ENCODE measurements around the gene CDK12. TPM values are rescaled to one million over a fixed set of nuclear protein-coding genes. Genes with fewer than 3 reads are reported as not detected.
"Not testable (repeated sequence)": the region's sequence is repeated elsewhere in the genome, so short reads cannot be mapped to it uniquely, and the experiment has no call there.

Gene CDK12
- total RNA-seq, 1 experiment from 2014 or later = 31.1 TPM

- H3K36me3 ChIP-seq (replicated peaks; ENCODE audit: control insufficient read depth, insufficient read depth, low read length) = peaks cover 19% of the 10 kb centered on the region
- no peaks in the 10 kb centered on the region for H3K27me3 ChIP-seq (ENCODE audit: control insufficient read depth, insufficient read depth, low read length)
- DNase-seq = no peak
- H3K4me3 ChIP-seq (ENCODE audit: insufficient read depth, low read depth, low read length) = no peak overlapping the region
Measured at GRCh38 chr17:39529455-39529854, 68.2 kb downstream of the CDK12 start.

DNA sequence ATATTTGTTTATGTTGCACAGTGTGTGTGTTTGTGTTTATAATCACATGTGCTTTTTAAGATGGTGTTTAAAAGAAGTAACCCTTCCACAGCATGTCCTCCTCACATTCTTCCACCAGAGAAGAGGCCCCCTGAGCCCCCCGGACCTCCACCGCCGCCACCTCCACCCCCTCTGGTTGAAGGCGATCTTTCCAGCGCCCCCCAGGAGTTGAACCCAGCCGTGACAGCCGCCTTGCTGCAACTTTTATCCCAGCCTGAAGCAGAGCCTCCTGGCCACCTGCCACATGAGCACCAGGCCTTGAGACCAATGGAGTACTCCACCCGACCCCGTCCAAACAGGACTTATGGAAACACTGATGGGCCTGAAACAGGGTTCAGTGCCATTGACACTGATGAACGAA lies 69.2 kb downstream of the CDK12 start:
- DNase-seq = no peak
- Histone ChIP-seq H3K36me3 (replicated peaks; ENCODE audit: control insufficient read depth, insufficient read depth, low read length) (peaks cover 15% of the 10 kb centered on the region), H3K27me3 (ENCODE audit: control insufficient read depth, insufficient read depth, low read length) (no peaks in the 10 kb centered on the region), H3K4me3 (ENCODE audit: insufficient read depth, low read depth, low read length) (no peak overlapping the region)

DNA sequence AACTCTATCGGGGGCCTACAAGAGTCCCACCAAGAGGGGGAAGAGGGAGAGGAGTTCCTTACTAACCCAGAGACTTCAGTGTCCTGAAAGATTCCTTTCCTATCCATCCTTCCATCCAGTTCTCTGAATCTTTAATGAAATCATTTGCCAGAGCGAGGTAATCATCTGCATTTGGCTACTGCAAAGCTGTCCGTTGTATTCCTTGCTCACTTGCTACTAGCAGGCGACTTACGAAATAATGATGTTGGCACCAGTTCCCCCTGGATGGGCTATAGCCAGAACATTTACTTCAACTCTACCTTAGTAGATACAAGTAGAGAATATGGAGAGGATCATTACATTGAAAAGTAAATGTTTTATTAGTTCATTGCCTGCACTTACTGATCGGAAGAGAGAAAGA lies 70.0 kb downstream of the CDK12 start:
- H3K36me3 ChIP-seq (replicated peaks; ENCODE audit: control insufficient read depth, insufficient read depth, low read length) = peaks cover 9% of the 10 kb centered on the region
- no peak for DNase-seq
- no peaks in the 10 kb centered on the region for H3K27me3 ChIP-seq (ENCODE audit: control insufficient read depth, insufficient read depth, low read length)
- no peak overlapping the region for H3K4me3 ChIP-seq (ENCODE audit: insufficient read depth, low read depth, low read length)

- Histone ChIP-seq H3K27me3 (ENCODE audit: control insufficient read depth, insufficient read depth, low read length) (no peaks in the 10 kb centered on the region), H3K36me3 (replicated peaks; ENCODE audit: control insufficient read depth, insufficient read depth, low read length) (peaks cover 7% of the 10 kb centered on the region; the same call in 1 of the 2 replicates), H3K4me3 (ENCODE audit: insufficient read depth, low read depth, low read length) (no peak overlapping the region)
- no peak for DNase-seq
Measured at GRCh38 chr17:39533891-39534290, 72.6 kb downstream of the CDK12 start.

- no peak for DNase-seq
- Histone ChIP-seq H3K27me3 (ENCODE audit: control insufficient read depth, insufficient read depth, low read length) (no peaks in the 10 kb centered on the region), H3K4me3 (ENCODE audit: insufficient read depth, low read depth, low read length) (no peak overlapping the region), H3K36me3 (replicated peaks; ENCODE audit: control insufficient read depth, insufficient read depth, low read length) (peaks cover 6% of the 10 kb centered on the region; the same call in 1 of the 2 replicates)
Measured at GRCh38 chr17:39534768-39535405, 73.6 kb downstream of the CDK12 start.

GRCh38 chr17:39536468-39536867 lies 75.2 kb downstream of the CDK12 start:
- Histone ChIP-seq H3K4me3 (ENCODE audit: insufficient read depth, low read depth, low read length) (no peak overlapping the region), H3K27me3 (ENCODE audit: control insufficient read depth, insufficient read depth, low read length) (no peaks in the 10 kb centered on the region), H3K36me3 (replicated peaks; ENCODE audit: control insufficient read depth, insufficient read depth, low read length) (no peaks in the 10 kb centered on the region; the same call in 1 of the 2 replicates)
- DNase-seq = no peak

- H3K27me3 ChIP-seq (ENCODE audit: control insufficient read depth, insufficient read depth, low read length); H3K4me3 ChIP-seq (ENCODE audit: insufficient read depth, low read depth, low read length); DNase-seq; H3K36me3 ChIP-seq (replicated peaks; ENCODE audit: control insufficient read depth, insufficient read depth, low read length): not testable (repeated sequence)
Measured at GRCh38 chr17:39537364-39537763, 76.1 kb downstream of the CDK12 start.

- no peak overlapping the region for H3K4me3 ChIP-seq (ENCODE audit: insufficient read depth, low read depth, low read length)
- no peak for DNase-seq
Measured at GRCh38 chr17:39538866-39539265, 77.6 kb downstream of the CDK12 start.

DNA sequence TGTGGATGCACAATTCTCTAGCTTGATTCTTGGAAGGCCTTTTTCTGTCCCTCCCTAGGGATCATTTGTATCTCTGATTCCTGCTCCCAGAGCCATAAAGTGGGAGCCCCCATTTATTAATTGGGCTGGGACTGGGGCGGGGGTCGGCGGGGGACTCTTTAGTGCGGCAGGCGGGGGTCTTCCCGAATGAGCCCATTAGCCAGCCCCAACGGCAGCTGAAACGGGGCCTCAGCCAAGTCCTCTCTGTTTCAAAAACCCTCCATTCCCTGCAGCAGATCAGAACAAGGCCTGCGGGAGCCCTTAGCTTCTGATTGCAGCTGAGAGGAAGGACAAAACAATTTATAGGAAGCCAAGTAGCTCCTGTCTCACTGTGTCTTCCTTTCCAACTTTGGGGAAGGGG lies 79.3 kb downstream of the CDK12 start:
- H3K36me3 ChIP-seq (replicated peaks; ENCODE audit: control insufficient read depth, insufficient read depth, low read length) = no peaks in the 10 kb centered on the region
- DNase-seq = no peak
- H3K27me3 ChIP-seq (ENCODE audit: control insufficient read depth, insufficient read depth, low read length) = no peaks in the 10 kb centered on the region
- no peak overlapping the region for H3K4me3 ChIP-seq (ENCODE audit: insufficient read depth, low read depth, low read length)

More at GRCh38 chr17:39538866-39539265, 77.6 kb downstream of the CDK12 start:
- H3K27me3 ChIP-seq (ENCODE audit: control insufficient read depth, insufficient read depth, low read length) = no peaks in the 10 kb centered on the region
- no peaks in the 10 kb centered on the region for H3K36me3 ChIP-seq (replicated peaks; ENCODE audit: control insufficient read depth, insufficient read depth, low read length)

GRCh38 chr17:39541652-39542051 lies 80.4 kb downstream of the CDK12 start:
- Histone ChIP-seq H3K27me3 (ENCODE audit: control insufficient read depth, insufficient read depth, low read length) (no peaks in the 10 kb centered on the region), H3K36me3 (replicated peaks; ENCODE audit: control insufficient read depth, insufficient read depth, low read length) (no peaks in the 10 kb centered on the region; the same call in 1 of the 2 replicates), H3K4me3 (ENCODE audit: insufficient read depth, low read depth, low read length) (no peak overlapping the region)
- DNase-seq = no peak

GRCh38 chr17:39543176-39543575 lies 81.9 kb downstream of the CDK12 start:
- H3K4me3 ChIP-seq (ENCODE audit: insufficient read depth, low read depth, low read length) = no peak overlapping the region
- no peaks in the 10 kb centered on the region for H3K27me3 ChIP-seq (ENCODE audit: control insufficient read depth, insufficient read depth, low read length)
- DNase-seq = no peak
- peaks cover 1% of the 10 kb centered on the region; the same call in 1 of the 2 replicates for H3K36me3 ChIP-seq (replicated peaks; ENCODE audit: control insufficient read depth, insufficient read depth, low read length)

DNA sequence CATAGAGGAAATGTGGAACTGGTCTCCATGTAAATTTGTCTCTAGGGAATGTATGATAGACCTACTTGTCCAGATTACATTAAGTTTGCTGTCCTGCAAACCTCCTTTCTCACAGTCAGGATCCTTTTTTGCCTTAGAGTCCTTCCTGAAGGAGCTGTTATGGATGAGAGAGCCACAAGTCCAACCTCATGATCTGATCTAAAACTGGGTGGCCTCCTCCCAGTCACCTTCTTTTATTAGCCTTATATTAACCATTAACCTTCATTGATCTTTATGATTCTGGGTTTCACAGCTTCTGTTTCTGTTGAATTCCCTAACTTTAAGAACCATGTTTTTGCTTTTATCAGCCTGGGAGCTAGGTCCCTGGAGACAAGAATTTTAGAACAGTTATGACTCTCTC lies 82.4 kb downstream of the CDK12 start:
- H3K36me3 ChIP-seq (replicated peaks; ENCODE audit: control insufficient read depth, insufficient read depth, low read length) = peaks cover 1% of the 10 kb centered on the region; the same call in 1 of the 2 replicates
- no peak for DNase-seq
- no peaks in the 10 kb centered on the region for H3K27me3 ChIP-seq (ENCODE audit: control insufficient read depth, insufficient read depth, low read length)
- H3K4me3 ChIP-seq (ENCODE audit: insufficient read depth, low read depth, low read length) = no peak overlapping the region

DNA sequence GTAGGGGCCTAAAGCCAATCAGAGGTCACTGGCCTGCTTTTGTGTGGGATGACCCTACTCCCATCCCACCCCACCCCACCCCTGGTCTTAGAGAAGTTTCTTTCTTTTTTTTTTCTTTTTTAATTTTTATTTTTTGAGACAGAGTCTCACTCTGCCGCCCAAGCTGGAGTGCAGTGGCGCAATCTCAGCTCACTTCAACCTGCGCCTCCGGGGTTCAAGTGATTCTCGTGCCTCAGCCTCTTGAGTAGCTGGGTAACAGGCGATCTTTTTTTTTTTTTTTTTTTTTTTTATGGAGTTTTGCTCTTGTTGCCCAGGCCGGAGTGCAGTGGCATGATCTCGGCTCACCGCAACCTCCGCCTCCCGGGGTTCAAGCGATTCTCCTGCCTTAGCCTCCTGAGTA lies 83.1 kb downstream of the CDK12 start:
- H3K27me3 ChIP-seq (ENCODE audit: control insufficient read depth, insufficient read depth, low read length); H3K36me3 ChIP-seq (replicated peaks; ENCODE audit: control insufficient read depth, insufficient read depth, low read length); DNase-seq; H3K4me3 ChIP-seq (ENCODE audit: insufficient read depth, low read depth, low read length): not testable (repeated sequence)

- Histone ChIP-seq H3K4me3 (ENCODE audit: insufficient read depth, low read depth, low read length) (no peak overlapping the region), H3K36me3 (replicated peaks; ENCODE audit: control insufficient read depth, insufficient read depth, low read length) (peaks cover 1% of the 10 kb centered on the region; the same call in 1 of the 2 replicates), H3K27me3 (ENCODE audit: control insufficient read depth, insufficient read depth, low read length) (no peaks in the 10 kb centered on the region)
- DNase-seq = peak; percentile 86
Measured at GRCh38 chr17:39547713-39548478, 86.6 kb downstream of the CDK12 start.

- DNase-seq = no peak
- Histone ChIP-seq H3K36me3 (replicated peaks; ENCODE audit: control insufficient read depth, insufficient read depth, low read length) (peaks cover 1% of the 10 kb centered on the region), H3K27me3 (ENCODE audit: control insufficient read depth, insufficient read depth, low read length) (no peaks in the 10 kb centered on the region), H3K4me3 (ENCODE audit: insufficient read depth, low read depth, low read length) (no peak overlapping the region)
Measured at GRCh38 chr17:39548494-39549225, 87.4 kb downstream of the CDK12 start.

Data from H7 (cell line).